Loucy (cell line): ENCODE measurements around the gene SLC26A2.

Experiments used
- H2AFZ ChIP-seq: fragments of 200-600 bp; sonication (generic); 2 replicates; pipeline ENCODE4 v1.6.0; 2016; ENCODE audit warnings: antibody characterized with exemption, mild to moderate bottlenecking, low read length, moderate library complexity
- H3F3A ChIP-seq: fragments of 200-600 bp; 2 replicates; pipeline ENCODE4 v1.6.0; 2016; ENCODE audit warnings: antibody characterized with exemption, low read depth, mild to moderate bottlenecking
- H3K27me3 ChIP-seq: fragments of 200-600 bp; sonication (generic); 2 replicates; pipeline ENCODE4 v1.6.1; 2014; ENCODE audit warnings: low read length, mild to moderate bottlenecking; ENCODE audit not compliant: insufficient read depth, poor library complexity, severe bottlenecking
- H3K36me3 ChIP-seq: fragments of 200-600 bp; sonication (generic); 2 replicates; pipeline ENCODE4 v1.6.1; 2016; ENCODE audit warnings: low read length; ENCODE audit not compliant: insufficient read depth
- H3K4me1 ChIP-seq: fragments of 200-600 bp; sonication (generic); 2 replicates; pipeline ENCODE4 v1.5.1; 2014; ENCODE audit warnings: low read length, mild to moderate bottlenecking; ENCODE audit not compliant: insufficient read depth, poor library complexity, severe bottlenecking
- H3K4me2 ChIP-seq: fragments of 200-600 bp; sonication (generic); 2 replicates; pipeline ENCODE4 v1.6.0; 2014; ENCODE audit warnings: antibody characterized with exemption, low read length, low read depth, mild to moderate bottlenecking; ENCODE audit not compliant: poor library complexity, severe bottlenecking
- H3K4me3 ChIP-seq: fragments of 200-600 bp; sonication (generic); 2 replicates; pipeline ENCODE4 v1.5.1; 2014; ENCODE audit warnings: low read length, mild to moderate bottlenecking, mixed read lengths; ENCODE audit not compliant: poor library complexity, severe bottlenecking
- H3K79me2 ChIP-seq: fragments of 200-600 bp; sonication (generic); 2 replicates; pipeline ENCODE4 v1.6.1; 2014; ENCODE audit warnings: low read length; ENCODE audit not compliant: insufficient read depth
- H3K9ac ChIP-seq: fragments of 200-600 bp; sonication (generic); 2 replicates; pipeline ENCODE4 v1.6.0; 2014; ENCODE audit warnings: mild to moderate bottlenecking, low read depth, low read length, moderate library complexity; ENCODE audit not compliant: poor library complexity, severe bottlenecking
- H3K9me2 ChIP-seq: fragments of 200-600 bp; sonication (generic); replicated peaks from 2 replicates; pipeline ENCODE4 v1.6.1; 2016; ENCODE audit warnings: low read depth, low read length, mixed read lengths
- H3K9me3 ChIP-seq: fragments of 200-600 bp; sonication (generic); 2 replicates; pipeline ENCODE4 v1.6.1; 2014; ENCODE audit warnings: mild to moderate bottlenecking, antibody characterized with exemption, low read length, low read depth; ENCODE audit not compliant: insufficient read depth
- H4K20me1 ChIP-seq: fragments of 200-600 bp; sonication (generic); 2 replicates; pipeline ENCODE4 v1.6.0; 2014; ENCODE audit warnings: antibody characterized with exemption, low read length, mild to moderate bottlenecking; ENCODE audit not compliant: insufficient read depth, poor library complexity, severe bottlenecking
- EZH2phosphoT487 ChIP-seq: fragments of 200-600 bp; IDR thresholded peaks from 2 replicates; pipeline ENCODE4 v1.6.1; 2018; ENCODE audit warnings: antibody characterized with exemption, mild to moderate bottlenecking, moderate library complexity, borderline replicate concordance
- TF ChIP-seq, protein P1 (sequence below): fragments of 200-600 bp; sonication (generic); conservative IDR thresholded peaks from 2 replicates; pipeline ENCODE4 v1.5.1; 2014; ENCODE audit warnings: mild to moderate bottlenecking, antibody characterized with exemption, low read length

SLC26A2 gene

GRCh38 chr5:149982505-149982904 is 21.9 kb downstream of the SLC26A2 start:
- no peak overlapping the region for H2AFZ ChIP-seq
- no peaks in the 10 kb centered on the region for H3F3A ChIP-seq
- H3K4me3 ChIP-seq = no peak overlapping the region
- no peaks in the 10 kb centered on the region for H4K20me1 ChIP-seq
- H3K9ac ChIP-seq = no peak overlapping the region
- peaks cover 12% of the 10 kb centered on the region; the same call in 1 of the 2 replicates for H3K36me3 ChIP-seq
- TF ChIP-seq, protein P1, sequence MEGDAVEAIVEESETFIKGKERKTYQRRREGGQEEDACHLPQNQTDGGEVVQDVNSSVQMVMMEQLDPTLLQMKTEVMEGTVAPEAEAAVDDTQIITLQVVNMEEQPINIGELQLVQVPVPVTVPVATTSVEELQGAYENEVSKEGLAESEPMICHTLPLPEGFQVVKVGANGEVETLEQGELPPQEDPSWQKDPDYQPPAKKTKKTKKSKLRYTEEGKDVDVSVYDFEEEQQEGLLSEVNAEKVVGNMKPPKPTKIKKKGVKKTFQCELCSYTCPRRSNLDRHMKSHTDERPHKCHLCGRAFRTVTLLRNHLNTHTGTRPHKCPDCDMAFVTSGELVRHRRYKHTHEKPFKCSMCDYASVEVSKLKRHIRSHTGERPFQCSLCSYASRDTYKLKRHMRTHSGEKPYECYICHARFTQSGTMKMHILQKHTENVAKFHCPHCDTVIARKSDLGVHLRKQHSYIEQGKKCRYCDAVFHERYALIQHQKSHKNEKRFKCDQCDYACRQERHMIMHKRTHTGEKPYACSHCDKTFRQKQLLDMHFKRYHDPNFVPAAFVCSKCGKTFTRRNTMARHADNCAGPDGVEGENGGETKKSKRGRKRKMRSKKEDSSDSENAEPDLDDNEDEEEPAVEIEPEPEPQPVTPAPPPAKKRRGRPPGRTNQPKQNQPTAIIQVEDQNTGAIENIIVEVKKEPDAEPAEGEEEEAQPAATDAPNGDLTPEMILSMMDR = no peak
- no peak for TF ChIP-seq EZH2phosphoT487
- no peaks in the 10 kb centered on the region for H3K27me3 ChIP-seq
- H3K4me2 ChIP-seq = no peak overlapping the region
- no peaks in the 10 kb centered on the region for H3K9me2 ChIP-seq
- H3K79me2 ChIP-seq = no peaks in the 10 kb centered on the region
- H3K9me3 ChIP-seq = no peaks in the 10 kb centered on the region
- no peaks in the 10 kb centered on the region for H3K4me1 ChIP-seq

GRCh38 chr5:149988126-149988525 is 27.6 kb downstream of the SLC26A2 start:
- no peak overlapping the region for H3K4me2 ChIP-seq
- H3K4me1 ChIP-seq = no peaks in the 10 kb centered on the region
- H3K9me3 ChIP-seq = no peaks in the 10 kb centered on the region
- no peaks in the 10 kb centered on the region for H4K20me1 ChIP-seq
- no peak overlapping the region for H3K4me3 ChIP-seq
- no peaks in the 10 kb centered on the region for H3F3A ChIP-seq
- no peak overlapping the region for H2AFZ ChIP-seq
- H3K9ac ChIP-seq = no peak overlapping the region
- H3K79me2 ChIP-seq = no peaks in the 10 kb centered on the region
- no peaks in the 10 kb centered on the region for H3K36me3 ChIP-seq
- H3K27me3 ChIP-seq = no peaks in the 10 kb centered on the region
- TF ChIP-seq, protein P1 = no peak
- no peak for TF ChIP-seq EZH2phosphoT487
- H3K9me2 ChIP-seq = no peaks in the 10 kb centered on the region

- Histone ChIP-seq H3K9me3 (no peaks in the 10 kb centered on the region), H3K4me3 (no peak overlapping the region), H3K4me1 (no peaks in the 10 kb centered on the region), H3K9ac (no peak overlapping the region), H3K79me2 (no peaks in the 10 kb centered on the region), H3K36me3 (no peaks in the 10 kb centered on the region), H3F3A (no peaks in the 10 kb centered on the region), H2AFZ (no peak overlapping the region), H3K27me3 (no peaks in the 10 kb centered on the region), H3K4me2 (no peak overlapping the region), H4K20me1 (no peaks in the 10 kb centered on the region), H3K9me2 (no peaks in the 10 kb centered on the region)
- TF ChIP-seq, protein P1 = peak; percentile 93
- no peak for TF ChIP-seq EZH2phosphoT487
Measured at GRCh38 chr5:149990518-149991376, 30.2 kb downstream of the SLC26A2 start.
